ENCODE measurements around the gene F2RL2. TPM values are rescaled to one million over a fixed set of nuclear protein-coding genes. Genes with fewer than 3 reads are reported as not detected.

The F2RL2 gene
- total and polyA plus RNA-seq, 4 donors, result 0.08 to 1.3 (median 0.78) TPM

GRCh38 chr5:76622076-76622475 is 1.1 kb downstream of the F2RL2 start:
- Histone ChIP-seq H3K9ac (ENCODE audit: low read depth in 1 of 2, low read length in 2 of 2) (no peak overlapping the region), H3K4me3 (ENCODE audit: low read depth in 1 of 3, low read length in 3 of 3) (no peak overlapping the region), H3K27ac (ENCODE audit: low read depth in 1 of 2, low read length in 2 of 2) (no peak overlapping the region), H3K27me3 (ENCODE audit: control insufficient read depth in 4 of 4, insufficient read depth in 4 of 4, low read length in 3 of 4) (no peaks in the 10 kb centered on the region), H3K4me1 (ENCODE audit: control insufficient read depth in 4 of 4, insufficient read depth in 4 of 4, low read length in 3 of 4) (no peaks in the 10 kb centered on the region), H3K36me3 (ENCODE audit: control insufficient read depth in 4 of 4, insufficient read depth in 3 of 4, low read depth in 1 of 4, low read length in 3 of 4) (peaks cover 0 to 12% (median 7%) of the 10 kb centered on the region in 4 donors), H3K9me3 (ENCODE audit: control insufficient read depth in 4 of 4, low read length in 3 of 4) (no peaks in the 10 kb centered on the region)
- DNase-seq (ENCODE audit: low spot score), result no peak
- WGBS, result 87% methylated on average over 5 of the region's 5 CpGs
- TF ChIP-seq REST (IDR thresholded peaks at IDR 0.05), result no peak
- TF ChIP-seq HNF4G (IDR thresholded peaks at IDR 0.05), result no peak
- no peak for TF ChIP-seq NR2F2 (IDR thresholded peaks at IDR 0.05)
- TF ChIP-seq YY1 (IDR thresholded peaks at IDR 0.05), result no peak
- no peak for TF ChIP-seq JUND (IDR thresholded peaks at IDR 0.05)
- no peak for TF ChIP-seq GABPA (IDR thresholded peaks at IDR 0.05 in 1 of 2, conservative IDR thresholded peaks at IDR 0.05 in 1 of 2)
- TF ChIP-seq HNF4A (conservative IDR thresholded peaks at IDR 0.05), result no peak
- TF ChIP-seq SP1 (IDR thresholded peaks at IDR 0.05), result no peak
- no peak for TF ChIP-seq ATF3 (IDR thresholded peaks at IDR 0.05)
- no peak for TF ChIP-seq RAD21 (IDR thresholded peaks at IDR 0.05)
- no peak for TF ChIP-seq FOXA1 (IDR thresholded peaks at IDR 0.05)

- Histone ChIP-seq H3K4me1 (ENCODE audit: control insufficient read depth in 4 of 4, insufficient read depth in 4 of 4, low read length in 3 of 4) (no peaks in the 10 kb centered on the region), H3K9me3 (ENCODE audit: control insufficient read depth in 4 of 4, low read length in 3 of 4) (no peaks in the 10 kb centered on the region), H3K36me3 (ENCODE audit: control insufficient read depth in 4 of 4, insufficient read depth in 3 of 4, low read depth in 1 of 4, low read length in 3 of 4) (peaks cover 0 to 10% (median 8%) of the 10 kb centered on the region in 4 donors), H3K27me3 (ENCODE audit: control insufficient read depth in 4 of 4, insufficient read depth in 4 of 4, low read length in 3 of 4) (no peaks in the 10 kb centered on the region), H3K4me3 (ENCODE audit: low read depth in 1 of 3, low read length in 3 of 3) (no peak overlapping the region), H3K9ac (ENCODE audit: low read depth in 1 of 2, low read length in 2 of 2) (no peak overlapping the region), H3K27ac (ENCODE audit: low read depth in 1 of 2, low read length in 2 of 2) (no peak overlapping the region)
- TF ChIP-seq HNF4G (IDR thresholded peaks at IDR 0.05) (no peak), FOXA2 (IDR thresholded peaks at IDR 0.05) (no peak), ZBTB33 (IDR thresholded peaks at IDR 0.05) (no peak), EGR1 (IDR thresholded peaks at IDR 0.05; ENCODE audit: low read depth in 2 of 2) (no peak), HNF4A (conservative IDR thresholded peaks at IDR 0.05) (no peak), YY1 (IDR thresholded peaks at IDR 0.05) (no peak), JUND (IDR thresholded peaks at IDR 0.05) (no peak), FOXA1 (IDR thresholded peaks at IDR 0.05) (no peak)
- no peak for DNase-seq (ENCODE audit: low spot score)
- 95% methylated on average over 5 of the region's 5 CpGs for WGBS
Measured at GRCh38 chr5:76620166-76620565, 3.0 kb downstream of the F2RL2 start.

All from liver (tissue), 9 donors.